H1 (cell line): Measurements from ENCODE around the gene SRD5A3. TPM values are rescaled to one million over a fixed set of nuclear protein-coding genes. Genes with fewer than 3 reads are reported as not detected.

ENCODE experiments used
- CTCF ChIA-PET: fragments of 300-600 bp; sonication (Branson Sonifier 250); formaldehyde crosslinking; loops from one replicate; lab custom pipeline; 2021; ENCODE audit not compliant: partially characterized antibody; lab: Charles Lee
- POLR2A ChIA-PET: fragments of 300-600 bp; sonication (Branson Sonifier 250); formaldehyde crosslinking; loops from one replicate; lab custom pipeline; 2021; ENCODE audit warnings: inconsistent platforms; ENCODE audit not compliant: partially characterized antibody; lab: Charles Lee
- DNase-seq, 2 experiments: peaks; one replicate each; pipeline versions ENCODE4 v3.0.0 to v3.0.0-alpha.2; 2010 to 2022; ENCODE audit warnings: low spot score in 2 of 2, low read depth in 1 of 2, mixed read lengths in 1 of 2
- FAIRE-seq: peaks from 2 replicates; lab custom pipeline; 2011; peaks lifted over from hg19 to GRCh38; lab: Jason Lieb, UNC
- H2AFZ ChIP-seq: 2 replicates; pipeline ENCODE4 v1.8.1; 2012; ENCODE audit warnings: low read length, inconsistent platforms
- H2AK5ac ChIP-seq: 2 replicates; pipeline ENCODE4 v1.6.1; 2013; ENCODE audit warnings: low read depth, low read length
- H2BK120ac ChIP-seq: replicated peaks from 2 replicates; pipeline ENCODE3; 2013; ENCODE audit warnings: low read depth, low read length, inconsistent platforms
- H2BK12ac ChIP-seq: 2 replicates; pipeline ENCODE4 v1.6.1; 2013; ENCODE audit warnings: low read depth, low read length
- H2BK15ac ChIP-seq: 2 replicates; pipeline ENCODE4 v1.6.1; 2013; ENCODE audit warnings: low read length
- H2BK20ac ChIP-seq: 2 replicates; pipeline ENCODE4 v1.6.1; 2013; ENCODE audit warnings: low read length
- H2BK5ac ChIP-seq: 2 replicates; pipeline ENCODE4 v1.6.1; 2013; ENCODE audit warnings: low read depth, low read length
- H3K14ac ChIP-seq: 2 replicates; pipeline ENCODE4 v1.6.1; 2013; ENCODE audit warnings: inconsistent platforms; ENCODE audit not compliant: insufficient read length
- H3K18ac ChIP-seq: 2 replicates; pipeline ENCODE4 v1.6.1; 2013; ENCODE audit warnings: low read length; ENCODE audit errors: extremely low read depth
- H3K23ac ChIP-seq: 2 replicates; pipeline ENCODE4 v1.6.1; 2013; ENCODE audit warnings: inconsistent platforms; ENCODE audit not compliant: insufficient read length
- H3K23me2 ChIP-seq: 2 replicates; pipeline ENCODE4 v1.6.1; 2013; ENCODE audit warnings: low read depth, low read length
- H3K27ac ChIP-seq: 2 replicates; pipeline ENCODE4 v1.6.1; 2011; ENCODE audit warnings: low read depth, low read length, inconsistent platforms
- H3K27me3 ChIP-seq, 4 experiments: replicated peaks in 1 of 4; 1 replicate in 1 of 4; 2 replicates in 3 of 4; pipeline versions ENCODE4 v1.6.1 to v1.8.1; 2011 to 2013; ENCODE audit warnings: low read length in 3 of 4, mild to moderate bottlenecking in 3 of 4, inconsistent platforms in 2 of 4, mixed read lengths in 2 of 4, moderate library complexity in 1 of 4; ENCODE audit not compliant: control insufficient read depth in 3 of 4, insufficient read depth in 3 of 4; ENCODE audit errors: extremely low read depth in 1 of 4
- H3K36me3 ChIP-seq, 4 experiments: 2 replicates each; pipeline versions ENCODE4 v1.6.1 to v1.8.1; 2011 to 2013; ENCODE audit warnings: mild to moderate bottlenecking in 4 of 4, low read length in 3 of 4, moderate library complexity in 2 of 4, control low read depth in 1 of 4, inconsistent platforms in 1 of 4; ENCODE audit not compliant: insufficient read depth in 4 of 4, control insufficient read depth in 2 of 4
- H3K4ac ChIP-seq: replicated peaks from 2 replicates; pipeline ENCODE3; 2013; ENCODE audit warnings: low read length, low read depth, mixed read lengths, inconsistent platforms; ENCODE audit not compliant: insufficient read length
- H3K4me1 ChIP-seq, 4 experiments: replicated peaks in 1 of 4; 1 replicate in 1 of 4; 2 replicates in 3 of 4; pipeline versions ENCODE4 v1.6.1 to v1.8.1; 2011 to 2013; ENCODE audit warnings: low read length in 3 of 4, inconsistent platforms in 2 of 4, mixed read lengths in 1 of 4; ENCODE audit not compliant: insufficient read depth in 4 of 4, control insufficient read depth in 3 of 4
- H3K4me2 ChIP-seq, 2 experiments: 2 replicates each; pipeline versions ENCODE4 v1.6.1 to v1.8.1; 2011 to 2013; ENCODE audit warnings: low read depth in 2 of 2, low read length in 2 of 2, control low read depth in 1 of 2, inconsistent platforms in 1 of 2, mild to moderate bottlenecking in 1 of 2; ENCODE audit not compliant: insufficient read depth in 1 of 2
- H3K4me3 ChIP-seq, 4 experiments: fragments of 200-600, 300-600 bp in 1 of 4; sonication (generic), shearing (Covaris generic), sonication (Bioruptor Twin) in 1 of 4; 2 replicates each; pipeline versions ENCODE4 v1.5.1 to v1.8.1; 2011 to 2016; ENCODE audit warnings: low read length in 4 of 4, low read depth in 3 of 4, control low read depth in 2 of 4, inconsistent platforms in 2 of 4, mild to moderate bottlenecking in 2 of 4, mixed read lengths in 1 of 4, moderate library complexity in 1 of 4; ENCODE audit not compliant: insufficient read depth in 2 of 4; ENCODE audit errors: extremely low read depth in 1 of 4
- H3K56ac ChIP-seq: replicated peaks from 2 replicates; pipeline ENCODE3; 2013; ENCODE audit warnings: low read depth, mild to moderate bottlenecking, mixed read lengths, low read length, inconsistent platforms; ENCODE audit not compliant: insufficient read length
- H3K79me1 ChIP-seq: 2 replicates; pipeline ENCODE4 v1.6.1; 2013; ENCODE audit warnings: low read depth, low read length, control low read depth
- H3K79me2 ChIP-seq, 2 experiments: 2 replicates each; pipeline versions ENCODE4 v1.6.1 to v1.8.1; 2012 to 2013; ENCODE audit warnings: low read length in 2 of 2, mild to moderate bottlenecking in 2 of 2, inconsistent platforms in 1 of 2; ENCODE audit not compliant: insufficient read depth in 2 of 2, control insufficient read depth in 1 of 2
- H3K9ac ChIP-seq, 4 experiments: replicated peaks in 1 of 4; 1 replicate in 1 of 4; 2 replicates in 3 of 4; pipeline versions ENCODE4 v1.6.1 to v1.8.1; 2011 to 2013; ENCODE audit warnings: low read depth in 3 of 4, low read length in 3 of 4, control low read depth in 2 of 4, mild to moderate bottlenecking in 2 of 4, moderate library complexity in 2 of 4, inconsistent platforms in 1 of 4; ENCODE audit errors: extremely low read depth in 1 of 4
- H3K9me3 ChIP-seq, 2 experiments: 2 replicates each; pipeline versions ENCODE4 v1.6.1 to v1.8.1; 2012 to 2013; ENCODE audit warnings: mild to moderate bottlenecking in 2 of 2, moderate library complexity in 2 of 2, control low read depth in 1 of 2, inconsistent platforms in 1 of 2, low read depth in 1 of 2, low read length in 1 of 2, mixed read lengths in 1 of 2; ENCODE audit not compliant: insufficient read depth in 2 of 2
- H4K20me1 ChIP-seq, 2 experiments: replicated peaks in 1 of 2; 2 replicates each; pipeline versions ENCODE3 to v1.8.1; 2011 to 2013; ENCODE audit warnings: inconsistent platforms in 2 of 2, low read length in 2 of 2, mild to moderate bottlenecking in 1 of 2; ENCODE audit not compliant: insufficient read depth in 2 of 2, control insufficient read depth in 1 of 2
- H4K5ac ChIP-seq: 2 replicates; pipeline ENCODE4 v1.6.1; 2013; ENCODE audit warnings: low read length, low read depth, mixed read lengths, inconsistent platforms; ENCODE audit not compliant: insufficient read length
- H4K8ac ChIP-seq: 2 replicates; pipeline ENCODE4 v1.8.0; 2013; ENCODE audit warnings: mild to moderate bottlenecking, moderate library complexity, low read length, inconsistent platforms; ENCODE audit not compliant: insufficient read depth; ENCODE audit errors: extremely low read depth
- H4K91ac ChIP-seq: replicated peaks from 2 replicates; pipeline ENCODE3; 2013; ENCODE audit warnings: low read length, mixed read lengths, inconsistent platforms; ENCODE audit not compliant: insufficient read length
- ASH2L ChIP-seq: fragments of 200-600, 300-600 bp; sonication (generic); IDR thresholded peaks from one replicate; pipeline ENCODE4 v1.7.1; 2017; ENCODE audit warnings: low read length
- CTBP2 ChIP-seq: IDR thresholded peaks from 2 replicates; pipeline ENCODE4 v1.7.0; 2011; ENCODE audit warnings: borderline replicate concordance, mild to moderate bottlenecking, moderate library complexity, mixed read lengths, low read length; ENCODE audit not compliant: insufficient read depth, insufficient read length
- GTF2F1 ChIP-seq: IDR thresholded peaks from 2 replicates; pipeline ENCODE4 v1.6.1; 2012; ENCODE audit warnings: low read depth, low read length, improper control_type of control experiment, borderline replicate concordance
- NRF1 ChIP-seq: IDR thresholded peaks from 2 replicates; pipeline ENCODE4 v1.6.1; 2011; ENCODE audit warnings: mild to moderate bottlenecking, low read depth, low read length, improper control_type of control experiment
- TAF1 ChIP-seq: IDR thresholded peaks from 2 replicates; pipeline ENCODE4 v1.6.1; 2011; ENCODE audit warnings: mild to moderate bottlenecking, low read depth, low read length
- WGBS, 2 experiments: shearing (Covaris generic) in 1 of 2; methylation state at CpG; one replicate each; pipeline versions ENCODE4 v1.1.6 to v1.1.7; 2013 to 2015; ENCODE audit warnings: low lambda C conversion rate in 2 of 2, mixed read lengths in 2 of 2, inconsistent platforms in 1 of 2, low coverage in 1 of 2, missing lambda C conversion rate in 1 of 2; ENCODE audit not compliant: insufficient replicate concordance in 2 of 2, insufficient coverage in 1 of 2, insufficient read length in 1 of 2; ENCODE audit errors: extremely low coverage in 1 of 2, missing lambda C conversion rate in 1 of 2; 5-methylcytosine and 5-hydroxymethylcytosine counted together
- polyA plus RNA-seq, 7 experiments: library from polyadenylated mRNA; depleted of rRNA in 3 of 7; stranded (reverse) in 5 of 7; unstranded in 2 of 7; fragments of >200 nt in 5 of 7; fragments of 200-250 nt in 2 of 7; gene quantifications; 1 replicate in 5 of 7; 2 replicates in 1 of 7; 4 replicates in 1 of 7; pipeline versions ENCODE4 v1.2.1 to v1.2.3, GENCODE V29; 2011 to 2013; ENCODE audit warnings: missing spikeins in 2 of 7, mixed read lengths in 2 of 7
- total RNA-seq: library from RNA; stranded (reverse); fragmentation: NEBNext Ultra II Directional; extraction: Animal tissue kit (Norgen Biotek cat#: 25700); gene quantifications from 2 replicates; pipeline ENCODE4 v1.2.1, GENCODE V29; 2021
- TF ChIP-seq, protein P1 (sequence below): IDR thresholded peaks from 2 replicates; pipeline ENCODE4 v1.6.1; 2012; ENCODE audit warnings: inconsistent platforms
- TF ChIP-seq, protein P2 (sequence below): IDR thresholded peaks from 2 replicates; pipeline ENCODE4 v1.6.1; 2011; ENCODE audit warnings: low read depth, mild to moderate bottlenecking, low read length; ENCODE audit not compliant: insufficient read depth

SRD5A3 gene
- total and polyA plus RNA-seq, 2 of the 8 experiments (the other 6 are each of a cell fraction or from before 2014, with no cell fraction given), result 19.6 to 34.6 TPM

DNA sequence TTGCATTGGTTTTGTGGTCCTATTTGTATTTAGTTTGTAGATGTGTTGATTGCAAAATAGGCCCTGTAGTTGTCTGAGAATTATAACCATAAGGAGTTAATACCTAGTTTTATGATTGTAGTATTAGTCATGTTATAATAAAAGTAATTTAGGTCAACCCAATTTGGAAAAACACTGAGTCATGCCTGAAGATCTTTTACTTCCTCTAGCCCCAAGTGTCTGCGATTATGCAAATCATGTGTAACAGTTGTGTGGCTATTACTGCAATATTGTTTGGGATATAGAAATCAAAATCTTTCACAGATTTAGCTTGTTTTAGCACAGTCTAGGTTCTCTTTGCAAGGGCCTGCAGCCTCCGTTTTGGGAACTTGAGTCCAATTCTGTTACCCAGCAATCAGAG, 12.6 kb downstream of the SRD5A3 start:
- Histone ChIP-seq H3K9me3 (no peaks in the 10 kb centered on the region), H3K4me3 (no peak overlapping the region), H3K79me1 (no peaks in the 10 kb centered on the region), H2BK5ac (no peak overlapping the region), H3K4ac (no peak overlapping the region), H3K27ac (no peak overlapping the region), H3K23ac (no peak overlapping the region), H2BK20ac (no peak overlapping the region), H3K18ac (no peak overlapping the region), H2BK15ac (no peak overlapping the region), H3K14ac (no peak overlapping the region), H3K56ac (no peak overlapping the region), H4K91ac (no peak overlapping the region), H3K9ac (no peak overlapping the region), H2AK5ac (no peak overlapping the region), H4K20me1 (no peaks in the 10 kb centered on the region), H3K4me2 (no peak overlapping the region), H4K5ac (no peak overlapping the region), H2AFZ (no peak overlapping the region), H3K36me3 (0 out of 8 replicates have a peak, but pooled peaks cover 0 to 3% (median 0%) of the 10 kb centered on the region in 4 experiments), H3K27me3 (no peaks in the 10 kb centered on the region), H2BK120ac (no peak overlapping the region), H4K8ac (no peak overlapping the region), H3K4me1 (peaks cover 0 to 2% (median 0%) of the 10 kb centered on the region in 4 experiments; a peak in 1 of 7 replicates), H3K79me2 (no peaks in the 10 kb centered on the region), H3K23me2 (no peaks in the 10 kb centered on the region), H2BK12ac (no peak overlapping the region)
- ChIA-PET CTCF (no interaction called here), POLR2A (no interaction called here)
- DNase-seq, result no peak
- no peak for TF ChIP-seq CTBP2
- no peak for TF ChIP-seq GTF2F1
- no peak for TF ChIP-seq ASH2L
- TF ChIP-seq, protein P1, sequence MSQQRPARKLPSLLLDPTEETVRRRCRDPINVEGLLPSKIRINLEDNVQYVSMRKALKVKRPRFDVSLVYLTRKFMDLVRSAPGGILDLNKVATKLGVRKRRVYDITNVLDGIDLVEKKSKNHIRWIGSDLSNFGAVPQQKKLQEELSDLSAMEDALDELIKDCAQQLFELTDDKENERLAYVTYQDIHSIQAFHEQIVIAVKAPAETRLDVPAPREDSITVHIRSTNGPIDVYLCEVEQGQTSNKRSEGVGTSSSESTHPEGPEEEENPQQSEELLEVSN, result no peak
- TF ChIP-seq, protein P2, sequence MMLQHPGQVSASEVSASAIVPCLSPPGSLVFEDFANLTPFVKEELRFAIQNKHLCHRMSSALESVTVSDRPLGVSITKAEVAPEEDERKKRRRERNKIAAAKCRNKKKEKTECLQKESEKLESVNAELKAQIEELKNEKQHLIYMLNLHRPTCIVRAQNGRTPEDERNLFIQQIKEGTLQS, result no peak
- no peak for TF ChIP-seq TAF1
- TF ChIP-seq NRF1, result no peak
- 86% methylated on average over 2 of the region's 2 CpGs; no CpG with 5 or more reads in 1 of the 2 experiments for WGBS, 2 experiments
- FAIRE-seq, result no peak
